IPS-20b (cell line): ENCODE measurements around the gene PI16.

Source experiments
- H3K27ac ChIP-seq: one replicate; pipeline ENCODE4 v1.5.1; 2013; ENCODE audit warnings: low read length
- H3K27me3 ChIP-seq: 2 replicates; pipeline ENCODE4 v1.6.1; 2013; ENCODE audit warnings: mild to moderate bottlenecking, low read length, inconsistent platforms; ENCODE audit not compliant: insufficient read depth
- H3K36me3 ChIP-seq: 2 replicates; pipeline ENCODE4 v1.6.1; 2013; ENCODE audit warnings: low read depth, mild to moderate bottlenecking, inconsistent platforms, low read length, moderate library complexity; ENCODE audit not compliant: insufficient read depth
- H3K4me1 ChIP-seq: 2 replicates; pipeline ENCODE4 v1.6.1; 2013; ENCODE audit warnings: mild to moderate bottlenecking, control low read depth, inconsistent platforms, low read length, moderate library complexity; ENCODE audit not compliant: insufficient read depth
- H3K4me3 ChIP-seq: 2 replicates; pipeline ENCODE4 v1.5.1; 2013; ENCODE audit warnings: mild to moderate bottlenecking, low read length, inconsistent platforms
- H3K9ac ChIP-seq: 2 replicates; pipeline ENCODE4 v1.6.1; 2013; ENCODE audit warnings: low read depth, mild to moderate bottlenecking, inconsistent platforms, low read length, moderate library complexity
- H3K9me3 ChIP-seq: 2 replicates; pipeline ENCODE4 v1.6.1; 2013; ENCODE audit warnings: mild to moderate bottlenecking, low read depth, low read length, inconsistent platforms; ENCODE audit not compliant: insufficient read depth

PI16 gene

GRCh38 chr6:36970892-36971842, 16.6 kb downstream of the PI16 start:
- Histone ChIP-seq H3K9ac (no peak overlapping the region), H3K27me3 (no peaks in the 10 kb centered on the region), H3K4me1 (no peaks in the 10 kb centered on the region), H3K4me3 (no peak overlapping the region), H3K27ac (no peak overlapping the region), H3K36me3 (peaks cover 93% of the 10 kb centered on the region), H3K9me3 (no peaks in the 10 kb centered on the region)

- Histone ChIP-seq H3K4me1 (no peaks in the 10 kb centered on the region), H3K9me3 (no peaks in the 10 kb centered on the region), H3K36me3 (peaks cover 100% of the 10 kb centered on the region), H3K27me3 (no peaks in the 10 kb centered on the region), H3K4me3 (no peak overlapping the region), H3K9ac (no peak overlapping the region), H3K27ac (no peak overlapping the region)
These were observed 17.6 kb downstream of the PI16 start for GRCh38 chr6:36971921-36972673.

- no peak overlapping the region for H3K4me3 ChIP-seq
- no peaks in the 10 kb centered on the region for H3K9me3 ChIP-seq
- no peak overlapping the region for H3K27ac ChIP-seq
- no peak overlapping the region for H3K9ac ChIP-seq
- H3K36me3 ChIP-seq, result peaks cover 100% of the 10 kb centered on the region
- no peaks in the 10 kb centered on the region for H3K4me1 ChIP-seq
- no peaks in the 10 kb centered on the region for H3K27me3 ChIP-seq
These were observed 18.7 kb downstream of the PI16 start for GRCh38 chr6:36973190-36973589.

- Histone ChIP-seq H3K4me1 (no peaks in the 10 kb centered on the region), H3K9ac (no peak overlapping the region), H3K4me3 (no peak overlapping the region), H3K27me3 (no peaks in the 10 kb centered on the region), H3K9me3 (no peaks in the 10 kb centered on the region), H3K27ac (no peak overlapping the region), H3K36me3 (peaks cover 100% of the 10 kb centered on the region)
These were observed 19.1 kb downstream of the PI16 start for GRCh38 chr6:36973647-36974046.

GRCh38 chr6:36975231-36976006, 20.9 kb downstream of the PI16 start:
- Histone ChIP-seq H3K27me3 (no peaks in the 10 kb centered on the region), H3K4me3 (no peak overlapping the region), H3K27ac (no peak overlapping the region), H3K9me3 (no peaks in the 10 kb centered on the region), H3K4me1 (0 out of 2 replicates have a peak, but pooled peaks cover 1% of the 10 kb centered on the region), H3K9ac (no peak overlapping the region), H3K36me3 (peaks cover 95% of the 10 kb centered on the region)

GRCh38 chr6:36976007-36976264, 21.4 kb downstream of the PI16 start:
- Histone ChIP-seq H3K27me3 (no peaks in the 10 kb centered on the region), H3K9me3 (no peaks in the 10 kb centered on the region), H3K4me3 (no peak overlapping the region), H3K4me1 (0 out of 2 replicates have a peak, but pooled peaks cover 4% of the 10 kb centered on the region), H3K36me3 (peaks cover 90% of the 10 kb centered on the region), H3K9ac (no peak overlapping the region), H3K27ac (no peak overlapping the region)

- Histone ChIP-seq H3K36me3 (peaks cover 84% of the 10 kb centered on the region), H3K4me3 (no peak overlapping the region), H3K27ac (no peak overlapping the region), H3K27me3 (no peaks in the 10 kb centered on the region), H3K4me1 (0 out of 2 replicates have a peak, but pooled peaks cover 4% of the 10 kb centered on the region), H3K9ac (no peak overlapping the region), H3K9me3 (no peaks in the 10 kb centered on the region)
These were observed 22.0 kb downstream of the PI16 start for GRCh38 chr6:36976509-36976908.

- Histone ChIP-seq H3K27ac (no peak overlapping the region), H3K4me1 (peaks cover 6% of the 10 kb centered on the region; the same call in 1 of the 2 replicates), H3K9me3 (no peaks in the 10 kb centered on the region), H3K4me3 (no peak overlapping the region), H3K27me3 (no peaks in the 10 kb centered on the region), H3K9ac (no peak overlapping the region), H3K36me3 (peaks cover 80% of the 10 kb centered on the region)
These were observed 22.4 kb downstream of the PI16 start for GRCh38 chr6:36976931-36977330.

GRCh38 chr6:36977470-36977941, 23.0 kb downstream of the PI16 start:
- H3K36me3 ChIP-seq, result peaks cover 74% of the 10 kb centered on the region
- H3K4me3 ChIP-seq, result no peak overlapping the region
- no peaks in the 10 kb centered on the region for H3K27me3 ChIP-seq

GRCh38 chr6:36978421-36979346, 24.1 kb downstream of the PI16 start:
- H3K4me3 ChIP-seq, result no peak overlapping the region
- H3K27me3 ChIP-seq, result no peaks in the 10 kb centered on the region
- peaks cover 8% of the 10 kb centered on the region; the same call in 1 of the 2 replicates for H3K4me1 ChIP-seq
- H3K9me3 ChIP-seq, result no peaks in the 10 kb centered on the region
- no peak overlapping the region for H3K9ac ChIP-seq
- no peak overlapping the region for H3K27ac ChIP-seq
- peaks cover 62% of the 10 kb centered on the region for H3K36me3 ChIP-seq

More at GRCh38 chr6:36977470-36977941, 23.0 kb downstream of the PI16 start:
- Histone ChIP-seq H3K4me1 (peaks cover 8% of the 10 kb centered on the region; the same call in 1 of the 2 replicates), H3K27ac (no peak overlapping the region), H3K9ac (no peak overlapping the region), H3K9me3 (no peaks in the 10 kb centered on the region)
